Temporal lobe (tissue), 2 donors: ENCODE data around the gene EXO5. TPM values are rescaled to one million over a fixed set of nuclear protein-coding genes. Genes with fewer than 3 reads are reported as not detected.

Experiments
- small RNA-seq: library from RNA; depleted of rRNA; stranded (forward); fragments of <200 nt; gene quantifications from one replicate; pipeline ENCODE3, GENCODE V24; 2014; ENCODE audit warnings: low replicate concordance
- total RNA-seq: library from RNA; depleted of rRNA; stranded (reverse); fragments of >200 nt; gene quantifications from one replicate; pipeline ENCODE4 v1.2.3, GENCODE V29; 2014

The EXO5 gene
- total RNA-seq, 1 donor from 2014 or later: 18.2 TPM

Small RNA genes within 50 kb of the gene (small RNA-seq; reads per million reads assigned to genes)
- gene AL356379.1: not detected

Other genes starting within 250 kb of the EXO5 start
- 6.9 TPM for gene COL9A2, start 191.5 kb upstream of the EXO5 start, total RNA-seq
- gene SMAP2, start 135.0 kb upstream of the EXO5 start, total RNA-seq: 27.3 TPM
- gene ZFP69B, start 58.3 kb upstream of the EXO5 start, total RNA-seq: 18.9 TPM
- 12.5 TPM for gene ZFP69, start 31.5 kb upstream of the EXO5 start, total RNA-seq
- gene ZNF684, start 22.9 kb downstream of the EXO5 start, total RNA-seq: 6.6 TPM
- 20.4 TPM for gene RIMS3, start 156.9 kb downstream of the EXO5 start, total RNA-seq
- gene NFYC, start 182.9 kb downstream of the EXO5 start, total RNA-seq: 21.9 TPM